Ishikawa (cell line): ENCODE results near the gene NHS.

Experiments used
- CEBPB ChIP-seq: IDR thresholded peaks from 2 replicates; pipeline ENCODE4 v1.6.1; 2012
- CREB1 ChIP-seq: IDR thresholded peaks from 2 replicates; pipeline ENCODE4 v1.6.1; 2012; ENCODE audit warnings: low read depth
- EGR1 ChIP-seq: IDR thresholded peaks from 2 replicates; pipeline ENCODE4 v1.6.1; 2012
- EP300 ChIP-seq: IDR thresholded peaks from 2 replicates; pipeline ENCODE4 v1.6.1; 2012; ENCODE audit warnings: borderline replicate concordance
- FOXM1 ChIP-seq: IDR thresholded peaks from 2 replicates; pipeline ENCODE4 v1.6.1; 2012; ENCODE audit warnings: low read depth, borderline replicate concordance
- NFIC ChIP-seq: IDR thresholded peaks from 2 replicates; pipeline ENCODE4 v1.6.1; 2012
- RAD21 ChIP-seq: IDR thresholded peaks from 2 replicates; pipeline ENCODE4 v1.6.1; 2012; ENCODE audit warnings: low read depth
- TAF1 ChIP-seq: IDR thresholded peaks from 2 replicates; pipeline ENCODE4 v1.6.1; 2012; ENCODE audit warnings: low read depth, mild to moderate bottlenecking
- TCF12 ChIP-seq: IDR thresholded peaks from 2 replicates; pipeline ENCODE4 v1.6.1; 2012; ENCODE audit warnings: low read depth
- TEAD4 ChIP-seq: IDR thresholded peaks from 2 replicates; pipeline ENCODE4 v1.6.1; 2012
- YY1 ChIP-seq: IDR thresholded peaks from 2 replicates; pipeline ENCODE4 v1.6.1; 2012; ENCODE audit warnings: low read depth
- TF ChIP-seq, protein P1 (sequence below): IDR thresholded peaks from 2 replicates; pipeline ENCODE4 v1.6.1; 2012
- TF ChIP-seq, protein P2 (sequence below): IDR thresholded peaks from 2 replicates; pipeline ENCODE4 v1.6.1; 2012; ENCODE audit warnings: low read depth, mild to moderate bottlenecking
- TF ChIP-seq, protein P3 (sequence below): IDR thresholded peaks from 2 replicates; pipeline ENCODE4 v1.6.1; 2012

DNA sequence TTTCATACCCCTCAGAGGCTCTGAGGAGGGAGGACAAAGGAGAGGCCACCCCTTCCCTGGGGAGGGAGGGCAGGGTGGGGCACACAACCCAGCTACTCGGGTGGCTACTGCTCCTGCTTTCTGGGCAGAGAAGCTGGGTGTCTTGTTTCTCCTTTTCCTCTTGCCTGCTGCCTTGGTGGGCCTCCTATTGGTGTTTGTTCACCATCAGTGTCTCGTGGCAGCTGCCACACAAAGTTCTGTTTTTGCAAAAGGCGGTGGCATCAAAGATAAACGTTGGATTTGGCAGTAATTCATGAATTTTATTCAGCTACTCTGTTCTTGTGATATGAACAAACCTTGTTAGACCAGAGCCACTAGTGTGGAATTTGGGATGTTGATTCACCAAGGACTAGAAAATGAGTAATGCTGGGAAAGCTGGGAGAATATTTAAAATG, 209.3 kb downstream of the NHS start:
- TF ChIP-seq, protein P1, sequence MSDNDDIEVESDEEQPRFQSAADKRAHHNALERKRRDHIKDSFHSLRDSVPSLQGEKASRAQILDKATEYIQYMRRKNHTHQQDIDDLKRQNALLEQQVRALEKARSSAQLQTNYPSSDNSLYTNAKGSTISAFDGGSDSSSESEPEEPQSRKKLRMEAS, result no peak
- TF ChIP-seq CEBPB (no peak), TCF12 (no peak), EGR1 (no peak), RAD21 (no peak), EP300 (no peak), TAF1 (no peak), NFIC (no peak), CREB1 (no peak), TEAD4 (no peak), YY1 (no peak), FOXM1 (no peak)
- TF ChIP-seq, protein P2, sequence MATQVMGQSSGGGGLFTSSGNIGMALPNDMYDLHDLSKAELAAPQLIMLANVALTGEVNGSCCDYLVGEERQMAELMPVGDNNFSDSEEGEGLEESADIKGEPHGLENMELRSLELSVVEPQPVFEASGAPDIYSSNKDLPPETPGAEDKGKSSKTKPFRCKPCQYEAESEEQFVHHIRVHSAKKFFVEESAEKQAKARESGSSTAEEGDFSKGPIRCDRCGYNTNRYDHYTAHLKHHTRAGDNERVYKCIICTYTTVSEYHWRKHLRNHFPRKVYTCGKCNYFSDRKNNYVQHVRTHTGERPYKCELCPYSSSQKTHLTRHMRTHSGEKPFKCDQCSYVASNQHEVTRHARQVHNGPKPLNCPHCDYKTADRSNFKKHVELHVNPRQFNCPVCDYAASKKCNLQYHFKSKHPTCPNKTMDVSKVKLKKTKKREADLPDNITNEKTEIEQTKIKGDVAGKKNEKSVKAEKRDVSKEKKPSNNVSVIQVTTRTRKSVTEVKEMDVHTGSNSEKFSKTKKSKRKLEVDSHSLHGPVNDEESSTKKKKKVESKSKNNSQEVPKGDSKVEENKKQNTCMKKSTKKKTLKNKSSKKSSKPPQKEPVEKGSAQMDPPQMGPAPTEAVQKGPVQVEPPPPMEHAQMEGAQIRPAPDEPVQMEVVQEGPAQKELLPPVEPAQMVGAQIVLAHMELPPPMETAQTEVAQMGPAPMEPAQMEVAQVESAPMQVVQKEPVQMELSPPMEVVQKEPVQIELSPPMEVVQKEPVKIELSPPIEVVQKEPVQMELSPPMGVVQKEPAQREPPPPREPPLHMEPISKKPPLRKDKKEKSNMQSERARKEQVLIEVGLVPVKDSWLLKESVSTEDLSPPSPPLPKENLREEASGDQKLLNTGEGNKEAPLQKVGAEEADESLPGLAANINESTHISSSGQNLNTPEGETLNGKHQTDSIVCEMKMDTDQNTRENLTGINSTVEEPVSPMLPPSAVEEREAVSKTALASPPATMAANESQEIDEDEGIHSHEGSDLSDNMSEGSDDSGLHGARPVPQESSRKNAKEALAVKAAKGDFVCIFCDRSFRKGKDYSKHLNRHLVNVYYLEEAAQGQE, result no peak
- TF ChIP-seq, protein P3, sequence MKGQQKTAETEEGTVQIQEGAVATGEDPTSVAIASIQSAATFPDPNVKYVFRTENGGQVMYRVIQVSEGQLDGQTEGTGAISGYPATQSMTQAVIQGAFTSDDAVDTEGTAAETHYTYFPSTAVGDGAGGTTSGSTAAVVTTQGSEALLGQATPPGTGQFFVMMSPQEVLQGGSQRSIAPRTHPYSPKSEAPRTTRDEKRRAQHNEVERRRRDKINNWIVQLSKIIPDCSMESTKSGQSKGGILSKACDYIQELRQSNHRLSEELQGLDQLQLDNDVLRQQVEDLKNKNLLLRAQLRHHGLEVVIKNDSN, result no peak
